ENCODE data around the gene TTLL6.
"Not testable (repeated sequence)": the region's sequence is repeated elsewhere in the genome, so short reads cannot be mapped to it uniquely, and the experiment has no call there.

Gene TTLL6

DNA sequence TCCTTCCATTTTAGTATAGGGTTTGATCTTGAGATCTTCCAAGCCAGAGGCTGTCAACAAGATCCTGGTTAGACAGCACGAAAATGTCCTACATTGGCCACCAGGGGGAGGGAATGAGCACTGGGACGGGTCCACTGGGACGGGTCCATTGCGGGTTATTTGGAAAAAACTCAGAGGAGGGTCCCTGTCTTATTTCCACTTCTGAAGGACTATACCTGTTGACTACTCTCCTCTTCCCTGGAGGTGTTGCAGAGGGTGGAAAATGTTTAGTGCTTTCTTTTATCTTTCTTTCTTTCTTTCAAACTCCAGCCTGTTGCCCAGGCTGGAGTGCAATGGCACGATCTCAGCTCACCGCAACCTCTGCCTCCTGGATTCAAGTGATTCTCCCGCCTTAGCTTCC is 2.5 kb downstream of the TTLL6 start:
- peak; percentile 88 for DNase-seq

DNA sequence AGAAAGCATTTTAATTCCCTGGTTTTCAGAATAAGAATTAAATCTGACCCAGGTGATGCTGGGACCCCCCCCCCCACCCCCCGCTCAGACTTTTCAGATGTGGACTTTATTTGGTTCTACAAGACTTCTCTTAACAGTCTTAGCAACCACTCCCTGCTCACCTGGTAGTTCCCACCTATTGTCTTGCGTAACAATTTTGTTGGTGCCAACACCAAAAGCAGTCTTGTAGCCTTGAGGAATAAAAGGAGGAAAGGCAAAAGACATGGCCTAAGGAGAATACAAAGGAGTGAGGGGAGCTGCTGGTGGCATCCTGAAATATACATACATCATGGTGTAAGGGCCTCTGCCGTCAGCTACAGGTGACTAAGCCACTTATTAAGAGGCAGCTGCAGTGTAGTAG is 5.0 kb downstream of the TTLL6 start:
- DNase-seq: no peak

DNA sequence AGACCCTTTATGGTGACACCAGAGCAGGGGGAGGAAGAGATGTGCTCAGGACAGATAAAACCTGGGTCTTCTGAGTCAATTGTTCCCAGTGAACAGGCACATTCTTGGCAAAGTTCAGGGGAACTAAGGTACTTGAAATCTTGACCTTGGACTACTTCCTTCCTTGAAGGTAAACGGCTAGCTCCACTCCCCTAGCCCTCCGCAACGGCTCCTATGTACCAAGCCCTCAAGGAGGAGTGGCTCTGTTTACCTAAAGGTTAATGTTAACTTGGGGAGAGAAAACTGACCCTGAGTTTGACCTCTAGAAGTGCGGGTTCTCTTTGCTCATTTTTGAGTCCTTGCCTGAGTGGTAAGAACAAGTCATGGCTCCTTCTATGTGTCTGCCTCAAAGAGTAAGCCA is 7.8 kb downstream of the TTLL6 start:
- DNase-seq: no peak

DNA sequence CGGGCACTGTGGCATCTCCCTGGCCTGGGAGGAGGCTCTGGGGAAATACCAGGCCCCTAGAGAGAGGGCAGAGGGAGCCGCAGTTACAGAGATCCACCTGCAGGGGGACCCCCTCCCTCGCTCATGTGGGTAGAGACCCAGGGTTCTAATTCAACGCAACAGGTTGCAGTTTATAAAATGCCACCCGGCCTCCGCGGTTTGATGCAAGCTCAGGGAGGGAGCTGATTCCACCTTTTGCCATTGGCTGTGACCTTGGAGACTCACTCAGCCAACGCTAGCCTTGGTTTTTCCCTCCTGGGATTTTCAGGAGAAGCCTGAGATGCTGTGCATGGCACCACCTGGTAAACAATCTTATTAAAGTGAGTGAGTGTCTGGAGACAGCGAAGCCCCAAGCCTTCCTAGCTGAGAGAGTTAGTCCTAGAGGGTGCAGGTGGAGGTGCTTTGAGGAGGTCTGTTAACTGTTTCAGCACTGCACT is 12.1 kb downstream of the TTLL6 start:
- peak; percentile 89 for DNase-seq

DNA sequence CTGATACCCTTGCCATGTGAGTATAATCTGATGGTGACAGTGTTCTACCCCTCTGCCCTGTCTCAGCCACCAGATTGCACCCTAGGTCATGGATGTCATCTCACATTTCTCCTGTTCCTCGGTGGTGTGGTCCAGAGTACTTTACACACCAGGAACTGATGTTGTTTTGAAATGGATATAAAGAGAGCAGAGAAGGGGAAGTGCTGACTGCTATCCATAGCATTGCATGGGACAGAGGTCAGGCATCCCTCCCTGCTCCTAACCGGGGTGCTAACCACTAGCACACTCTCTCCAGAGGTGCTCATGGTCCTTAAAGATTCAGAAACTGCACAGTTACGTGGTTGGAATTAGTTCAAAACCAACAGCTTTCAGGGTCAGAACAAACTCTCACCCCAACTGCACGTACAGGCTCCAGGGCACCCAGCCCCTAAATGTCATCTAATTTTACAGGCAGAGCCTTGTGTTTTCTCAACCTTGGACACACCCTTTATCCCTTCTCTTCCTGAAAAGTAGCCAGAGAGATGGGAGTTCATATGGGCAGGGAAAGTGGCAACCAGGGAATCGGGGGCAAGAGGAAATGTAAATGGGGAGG is 16.3 kb downstream of the TTLL6 start:
- DNase-seq: no peak

DNA sequence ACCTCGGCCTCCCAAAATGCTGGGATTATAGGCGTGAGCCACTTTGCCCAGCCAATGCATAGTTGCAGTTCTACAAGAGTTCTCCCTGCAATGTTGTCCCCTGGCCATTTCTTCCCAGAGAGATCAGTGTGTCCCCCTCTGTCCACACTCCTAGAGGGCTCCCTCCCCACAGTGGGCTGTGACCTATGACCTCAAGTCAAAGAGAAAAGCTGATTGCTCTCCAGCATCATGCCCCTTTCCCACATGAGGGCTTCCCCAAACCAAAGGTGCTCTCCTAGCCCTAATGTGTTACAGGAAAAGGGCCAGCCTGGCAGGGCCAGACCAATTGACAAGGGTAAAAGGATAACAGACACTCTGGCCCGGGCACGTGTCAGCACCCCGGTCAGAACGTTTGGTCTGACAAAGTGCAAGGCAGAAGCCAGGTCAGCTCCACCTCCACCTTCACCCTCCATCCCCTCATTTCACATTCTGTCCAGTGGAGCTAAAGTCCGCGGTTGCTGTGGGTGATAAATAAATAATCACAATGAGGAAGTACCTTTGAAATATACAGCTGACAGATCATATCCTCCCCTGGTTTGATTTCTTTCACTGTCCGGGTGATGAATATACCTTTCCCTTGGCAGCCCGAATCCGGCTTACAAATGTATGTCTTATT is 17.8 kb downstream of the TTLL6 start:
- DNase-seq: no peak

DNA sequence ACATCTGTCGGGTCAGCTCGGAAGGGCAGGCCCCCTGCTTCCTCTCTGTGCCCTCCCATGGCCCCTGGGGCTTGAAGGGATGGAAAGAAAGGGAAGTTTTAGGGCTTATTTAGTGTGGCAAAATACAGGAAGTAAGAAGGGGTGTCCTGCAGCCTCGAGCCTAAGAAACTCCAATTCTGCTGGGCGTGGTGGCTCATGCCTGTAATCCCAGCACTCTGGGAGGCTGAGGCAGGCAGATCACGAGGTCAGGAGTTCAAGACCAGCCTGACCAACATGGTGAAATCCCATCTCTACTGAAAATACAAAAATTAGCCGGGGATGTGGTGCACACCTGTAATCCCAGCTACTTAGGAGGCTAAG is 20.9 kb downstream of the TTLL6 start:
- not testable (repeated sequence) for DNase-seq

DNA sequence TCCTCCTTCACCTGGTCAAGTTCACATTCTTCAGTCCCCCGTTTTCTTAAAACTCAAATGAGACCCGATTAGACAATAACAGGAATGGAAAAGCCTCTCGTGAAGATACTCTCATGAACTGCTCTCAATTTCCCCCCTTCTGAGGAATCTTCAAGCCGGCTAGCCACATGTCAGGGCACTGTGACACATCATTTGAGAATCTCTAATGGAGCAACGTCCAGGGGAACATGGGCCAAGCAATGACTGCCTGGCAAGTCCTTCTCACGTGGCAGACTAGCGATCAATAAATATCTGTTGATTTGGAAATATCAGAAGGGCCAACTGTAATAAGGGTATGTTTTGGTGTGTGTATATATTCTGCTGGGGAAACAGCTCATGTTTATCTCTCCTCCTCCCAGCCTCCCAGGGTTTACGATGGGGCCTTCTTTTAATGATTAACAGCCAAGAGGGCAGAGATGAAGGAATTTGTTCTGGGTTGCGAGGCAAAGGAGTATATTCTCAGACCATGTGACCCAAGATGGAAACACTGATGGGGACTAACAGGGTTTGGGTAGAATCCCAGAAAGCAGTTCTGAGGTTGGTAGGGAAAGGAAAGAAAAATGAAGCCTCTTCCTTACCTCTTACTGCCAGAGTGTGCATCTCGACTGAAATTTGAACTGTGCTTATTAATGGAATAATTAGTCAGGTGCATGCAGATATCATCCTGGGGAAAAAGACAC is 21.4 kb downstream of the TTLL6 start:
- DNase-seq: peak; percentile 89

DNA sequence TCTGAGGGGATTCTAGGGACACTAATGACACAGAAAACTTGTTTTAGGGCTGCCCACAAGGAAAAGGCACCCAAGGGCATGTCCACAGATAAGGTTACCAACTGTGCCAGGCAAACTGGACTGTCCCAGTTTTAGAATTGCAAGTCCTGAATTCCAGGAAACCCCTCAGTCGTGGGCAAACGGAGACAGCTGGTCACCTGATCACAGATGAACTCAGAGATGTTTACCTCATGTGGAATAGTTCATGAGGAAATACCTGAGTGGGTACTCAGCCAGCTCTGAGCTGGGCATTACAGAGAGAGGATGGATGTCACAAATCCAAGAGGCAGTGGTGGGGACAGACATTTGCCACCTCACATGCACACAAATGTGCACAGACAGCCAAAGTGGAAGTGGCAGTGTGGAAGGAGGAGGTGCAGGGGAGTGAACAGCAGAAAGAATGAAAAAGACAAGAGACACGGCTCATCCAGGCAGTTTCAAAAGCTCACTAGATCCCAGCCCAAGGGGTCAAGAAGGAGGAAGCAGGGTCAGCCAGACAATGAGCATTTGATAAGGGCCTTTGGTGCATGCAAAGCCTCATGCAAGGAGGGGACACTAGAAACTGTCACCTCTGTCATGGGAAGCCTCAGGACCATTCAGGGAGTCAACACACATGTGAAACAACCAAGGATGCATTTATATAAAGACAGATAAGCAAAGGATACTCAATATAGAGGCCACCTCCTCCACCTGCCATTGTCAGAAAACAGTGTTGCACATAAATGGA is 24.8 kb downstream of the TTLL6 start:
- DNase-seq: no peak

DNA sequence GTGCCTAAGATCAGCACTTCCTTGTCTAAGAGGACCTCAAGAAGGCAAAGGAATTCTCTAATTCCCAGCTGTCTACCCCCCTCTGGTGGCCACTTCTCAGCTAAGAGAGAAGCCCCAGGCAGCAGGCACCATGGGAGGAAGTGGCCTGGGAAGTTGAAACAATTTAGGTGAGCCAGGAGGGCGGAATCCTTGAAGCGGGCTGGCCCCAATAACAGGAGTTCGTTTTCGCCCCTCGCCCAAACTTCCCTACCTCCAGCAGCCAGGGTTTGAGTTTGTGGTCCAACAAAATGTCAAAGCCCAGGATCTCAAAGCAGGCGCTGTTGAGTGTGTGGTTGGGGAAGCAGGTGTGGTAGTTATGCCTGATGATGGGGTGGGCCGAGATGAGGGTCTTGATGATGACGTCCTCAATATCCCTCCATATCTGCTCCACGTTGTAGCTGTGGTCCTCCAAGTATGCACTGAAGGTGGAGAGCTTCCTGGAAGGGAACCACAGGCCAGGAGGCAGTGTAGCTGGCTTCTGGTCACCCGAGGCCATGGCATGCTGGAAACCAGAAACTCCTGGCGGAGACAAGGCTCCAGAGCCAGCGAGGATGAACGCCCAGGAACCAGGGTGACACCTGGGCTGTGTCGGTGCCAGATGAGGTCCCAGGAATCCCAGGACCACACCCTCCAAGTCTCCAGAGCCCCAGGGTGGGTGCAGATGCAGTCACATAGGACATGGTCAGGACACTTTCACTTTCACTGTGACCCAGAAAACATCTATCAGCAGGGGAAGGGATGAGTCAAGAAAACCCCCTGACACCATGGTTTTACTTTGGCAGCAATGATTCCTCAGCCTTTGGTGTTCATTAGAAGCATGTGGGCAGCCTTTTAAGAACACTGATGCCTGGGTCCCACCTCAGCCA is 25.6 kb downstream of the TTLL6 start:
- DNase-seq: peak; percentile 97

DNA sequence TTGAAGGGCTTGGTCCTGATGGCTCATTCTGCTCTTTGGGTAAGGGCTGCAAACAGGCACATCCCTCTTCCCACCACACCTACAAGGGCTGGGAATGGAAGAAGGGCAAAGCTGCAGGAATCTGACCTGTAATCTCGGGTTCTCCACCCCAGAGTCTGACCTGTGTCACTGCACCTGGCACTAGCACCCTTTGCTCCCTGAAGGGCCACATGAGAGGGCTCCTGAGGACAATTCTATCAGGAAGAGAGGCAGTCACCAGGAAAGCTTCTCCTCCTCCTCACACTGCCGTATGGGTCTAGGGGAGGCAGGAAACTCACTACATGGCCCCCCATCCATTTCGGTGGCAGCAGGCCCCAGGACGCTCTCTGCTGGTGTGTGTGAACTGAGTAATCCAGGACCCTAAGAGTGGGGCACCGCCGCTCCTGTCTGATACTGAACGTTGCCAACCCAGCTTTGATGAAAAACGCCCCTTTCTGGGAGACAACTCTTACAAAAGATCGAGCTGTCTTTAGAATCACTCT is 26.4 kb downstream of the TTLL6 start:
- DNase-seq: no peak

DNA sequence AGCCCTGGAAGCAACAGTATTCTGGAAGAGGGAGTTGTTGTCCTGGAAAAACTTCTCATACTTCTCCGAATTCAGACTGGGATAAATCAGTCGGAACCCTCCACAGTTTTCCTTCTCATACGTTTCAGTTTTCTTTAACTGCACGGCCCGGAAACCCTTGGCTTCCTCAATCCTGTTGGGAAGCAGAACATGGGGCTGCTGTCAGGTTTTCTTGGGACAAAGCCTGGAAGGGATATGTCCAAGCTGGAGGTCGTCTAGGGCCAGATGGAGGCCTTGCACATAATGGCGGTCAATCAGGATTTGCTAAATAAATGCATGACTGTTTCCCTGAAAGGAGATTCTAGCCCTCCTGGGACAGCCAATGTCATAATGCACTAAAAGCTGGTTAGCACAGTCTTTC is 29.2 kb downstream of the TTLL6 start:
- DNase-seq: peak; percentile 32

DNA sequence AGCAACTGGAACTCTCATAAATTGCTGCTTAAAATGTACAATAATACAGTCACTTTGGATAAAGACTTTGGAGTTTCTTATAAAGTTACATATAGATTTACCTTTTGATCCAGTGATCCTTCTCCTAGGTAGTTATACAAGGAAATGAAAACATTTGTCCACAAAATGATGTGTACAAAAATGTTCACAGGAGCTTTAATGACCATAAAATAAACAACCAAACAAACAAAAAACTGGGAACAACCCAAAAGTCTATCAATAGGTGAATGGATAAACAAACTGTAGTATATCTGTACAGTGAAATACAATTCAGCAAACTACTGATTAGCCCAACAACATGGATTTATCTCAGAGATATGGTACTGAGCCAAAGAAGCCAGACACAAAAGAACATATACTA is 37.6 kb downstream of the TTLL6 start:
- DNase-seq: no peak

DNA sequence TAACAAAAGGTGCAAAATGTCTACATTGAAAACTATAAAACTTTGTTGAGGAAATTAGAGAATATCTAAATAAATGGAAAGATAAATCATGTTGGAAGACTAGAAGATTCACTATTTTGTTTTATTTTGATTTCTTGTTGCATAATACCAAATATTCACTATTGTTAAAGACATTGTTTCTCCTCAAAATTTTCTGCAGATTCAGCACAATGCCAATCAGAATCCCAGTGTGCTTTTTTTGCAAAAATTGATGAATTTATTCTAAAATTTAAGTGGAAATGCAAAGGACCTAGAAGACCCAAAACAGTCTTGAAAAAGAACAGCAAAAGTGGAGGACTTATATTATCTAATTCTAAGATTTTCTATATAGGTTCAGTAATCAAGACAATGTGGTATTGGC is 40.4 kb downstream of the TTLL6 start:
- no peak for DNase-seq

DNA sequence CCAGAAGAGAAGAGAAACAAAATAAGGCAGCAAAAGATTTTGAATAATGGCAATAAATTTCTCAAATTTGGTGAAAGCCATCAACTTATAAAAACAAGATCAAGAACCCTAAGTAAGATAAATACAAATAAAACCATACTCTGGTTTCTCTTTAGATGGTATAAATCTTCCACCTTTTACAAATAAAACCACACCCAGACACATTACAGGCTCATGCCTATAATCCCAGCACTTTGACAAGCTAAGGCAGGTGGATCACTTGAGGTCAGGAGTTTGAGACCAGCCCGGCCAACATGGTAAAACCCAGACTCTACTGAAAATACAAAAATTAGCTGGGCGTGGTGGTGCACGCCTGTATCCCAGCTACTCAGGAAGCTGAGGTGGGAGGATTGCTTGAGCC is 43.8 kb downstream of the TTLL6 start:
- no peak for DNase-seq

DNA sequence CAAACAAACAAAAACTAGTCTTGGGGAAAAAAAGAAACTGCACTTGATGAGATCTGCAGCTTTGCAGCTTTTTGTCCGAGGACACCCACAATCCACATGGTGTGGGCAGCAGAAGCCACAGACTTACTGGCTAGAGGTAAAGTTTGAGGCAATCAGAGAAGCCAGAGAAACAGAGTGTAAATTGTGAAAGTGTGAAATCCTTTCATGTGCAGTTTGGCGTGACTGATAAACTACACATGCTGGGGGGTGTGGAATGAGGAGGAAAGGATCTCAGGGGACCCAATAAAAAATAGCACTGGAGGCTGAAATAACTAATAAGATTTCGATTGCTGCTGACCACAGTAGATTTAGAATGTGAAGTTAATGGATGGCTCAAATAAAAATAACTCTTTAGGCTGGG is 46.1 kb downstream of the TTLL6 start:
- no peak for DNase-seq

DNA sequence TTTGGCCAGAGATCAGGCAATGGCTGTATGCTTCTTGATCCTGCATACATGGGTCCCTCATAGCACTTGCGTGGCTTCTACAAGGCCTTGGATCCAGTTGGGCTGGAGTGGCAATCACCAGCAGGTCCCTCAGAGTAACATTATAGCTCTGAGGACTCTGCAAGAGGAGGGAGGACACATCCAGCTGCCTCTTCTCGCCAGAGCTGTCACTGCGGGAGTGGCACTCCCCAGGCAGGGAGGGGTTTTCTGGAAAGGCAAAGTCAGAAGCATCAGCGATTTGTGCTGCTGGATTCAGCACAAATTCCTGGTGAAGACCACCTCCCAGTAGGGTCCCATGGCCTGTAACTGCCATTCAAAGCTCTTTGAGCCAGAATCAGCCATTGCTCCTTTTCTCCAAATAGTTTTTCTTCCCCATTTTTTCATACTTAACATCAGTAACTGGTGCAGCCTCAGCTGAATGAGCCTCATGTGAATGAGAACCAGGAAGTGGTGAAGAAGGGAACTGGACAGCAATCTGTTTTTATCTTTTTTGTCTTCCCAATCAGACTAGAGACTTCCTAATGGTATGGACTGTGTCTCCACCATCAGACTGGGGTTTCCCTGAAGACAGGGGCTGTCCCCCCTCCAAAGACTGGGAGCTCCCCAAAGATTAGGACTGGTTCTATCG is 47.9 kb downstream of the TTLL6 start:
- no peak for DNase-seq

DNA sequence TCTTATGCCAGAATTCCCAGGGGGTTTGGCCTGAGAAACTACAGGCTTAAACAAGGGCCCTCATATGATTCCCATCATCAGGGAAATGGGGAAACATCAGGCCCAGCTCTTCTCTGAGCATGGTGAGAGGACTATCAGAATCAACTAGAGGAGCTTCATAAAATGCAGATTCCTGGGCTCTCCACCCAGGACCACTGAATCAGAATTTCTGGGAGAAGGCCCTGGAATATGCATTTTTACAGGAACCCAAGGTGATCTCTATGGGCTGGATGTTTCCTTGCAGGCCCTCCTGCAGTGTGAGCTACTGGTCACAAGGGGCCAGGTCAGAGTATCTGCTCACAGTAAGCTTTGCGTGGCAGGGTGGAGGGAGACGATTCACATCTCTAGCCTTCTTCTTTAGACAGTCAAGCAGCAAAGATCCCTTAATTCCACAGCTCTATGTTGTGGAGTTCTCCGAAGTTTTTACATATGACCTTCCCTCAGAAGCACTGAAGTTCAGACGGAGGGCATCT is 49.7 kb downstream of the TTLL6 start:
- peak; percentile 71 for DNase-seq

DNA sequence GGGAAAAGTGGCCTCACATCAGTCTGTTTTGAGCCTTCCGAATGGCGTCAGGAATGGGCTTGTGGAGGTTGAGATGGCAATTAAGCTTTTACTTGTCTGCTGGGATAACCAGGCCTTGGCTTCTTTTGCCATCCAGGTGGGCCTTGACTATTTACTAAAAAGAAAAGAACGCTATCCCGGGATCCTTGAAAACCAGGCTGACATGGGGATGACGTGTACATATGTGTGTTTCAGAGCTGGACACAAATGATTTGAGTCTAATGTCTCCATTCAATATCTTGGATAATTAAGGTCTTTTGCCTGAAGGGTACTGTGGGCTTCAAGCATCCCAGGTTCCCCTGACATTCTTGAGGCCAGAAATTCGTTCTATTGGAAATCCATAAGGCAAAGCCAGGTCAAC is 55.9 kb downstream of the TTLL6 start:
- no peak for DNase-seq

DNA sequence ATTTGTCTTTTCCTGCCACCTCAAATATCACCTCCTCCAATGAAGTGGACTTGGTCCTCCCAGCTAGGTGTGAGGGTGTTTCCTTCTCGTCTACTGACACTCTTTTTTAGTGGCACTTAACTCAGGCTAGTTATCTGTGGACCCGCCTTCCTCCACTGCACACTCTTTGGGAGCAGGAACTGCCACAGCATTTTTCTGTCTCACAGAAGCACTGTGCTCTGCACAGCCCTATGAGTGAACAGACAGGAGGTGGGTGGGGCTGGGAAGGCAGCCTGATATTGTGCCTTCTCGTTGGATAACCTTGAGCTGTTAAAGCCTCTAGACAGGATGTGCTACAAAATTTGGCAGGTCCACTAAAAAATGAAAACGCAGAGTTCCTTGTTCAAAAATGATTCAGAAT is 56.6 kb downstream of the TTLL6 start:
- no peak for DNase-seq

DNA sequence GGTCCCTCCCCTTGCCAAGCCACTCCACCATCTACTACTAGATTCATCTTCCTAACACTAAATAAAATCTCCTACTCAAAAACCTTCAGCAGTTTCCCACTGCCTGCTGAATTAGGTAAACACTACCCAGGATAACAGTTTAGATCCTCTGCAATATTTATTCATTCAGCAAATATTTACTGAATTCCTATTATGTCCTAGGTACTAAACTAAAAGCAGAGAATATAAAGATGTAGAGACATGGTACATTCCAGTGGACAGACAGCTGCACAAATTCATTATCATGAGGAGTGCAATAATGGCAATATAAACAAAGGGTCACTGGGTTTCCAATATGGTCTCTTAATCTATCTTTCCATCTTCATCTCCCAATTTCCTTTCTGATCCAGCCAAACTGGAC is 57.7 kb downstream of the TTLL6 start:
- no peak for DNase-seq

Measured in islet precursor cell (in vitro differentiated cells).